GM21786 (cell line): ENCODE measurements around the gene POM121.
"Not testable (repeated sequence)": the region's sequence is repeated elsewhere in the genome, so short reads cannot be mapped to it uniquely, and the experiment has no call there.

ENCODE experiments used
- ATAC-seq: cut with Tn5 transposase; IDR thresholded peaks from one replicate; pipeline ENCODE4 v1.9.1; 2021; ENCODE audit not compliant: unreplicated experiment

POM121 gene

DNA sequence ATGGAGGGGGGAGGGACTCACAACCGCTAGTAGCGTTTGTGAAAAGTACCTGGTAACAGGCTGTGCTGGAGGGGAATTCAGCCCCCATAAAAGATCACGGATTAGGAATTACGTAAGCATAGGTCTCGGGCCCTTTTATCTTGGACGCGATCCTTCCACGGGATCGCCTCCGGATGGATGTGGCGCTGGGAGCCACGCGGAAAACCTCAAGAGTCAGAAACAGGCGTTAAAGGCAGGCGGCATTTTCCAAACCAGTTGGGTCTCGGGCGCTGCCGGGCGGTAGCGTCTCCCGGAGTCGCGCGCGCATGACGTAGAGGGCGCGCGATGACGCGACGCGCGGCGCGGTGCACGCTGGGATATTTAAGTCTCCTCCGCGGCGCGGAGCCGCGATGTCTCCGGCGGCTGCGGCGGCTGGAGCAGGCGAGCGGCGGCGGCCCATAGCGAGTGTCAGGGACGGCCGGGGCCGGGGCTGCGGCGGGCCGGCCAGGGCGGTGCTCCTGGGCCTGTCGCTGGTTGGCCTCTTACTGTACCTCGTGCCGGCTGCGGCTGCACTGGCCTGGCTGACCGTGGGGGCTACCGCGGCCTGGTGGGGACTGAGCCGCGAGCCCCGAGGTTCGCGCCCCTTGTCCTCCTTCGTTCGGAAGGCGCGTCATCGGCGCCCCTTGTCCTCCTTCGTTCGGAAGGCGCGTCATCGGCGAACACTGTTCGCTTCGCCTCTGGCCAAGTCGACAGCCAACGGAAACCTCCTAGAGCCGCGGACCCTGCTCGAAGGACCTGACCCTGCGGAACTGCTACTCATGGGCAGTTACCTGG, at the start of gene POM121:
Gene POM121, plus strand, starts transcription at position 363 of the 813 bp plus-strand sequence. Its CDS starts 27 bp downstream, at position 390.
- ATAC-seq, result peak; percentile 79

- ATAC-seq, result peak; percentile 99
These were observed 45.7 kb upstream of the POM121 start for GRCh38 chr7:72879079-72879736.

DNA sequence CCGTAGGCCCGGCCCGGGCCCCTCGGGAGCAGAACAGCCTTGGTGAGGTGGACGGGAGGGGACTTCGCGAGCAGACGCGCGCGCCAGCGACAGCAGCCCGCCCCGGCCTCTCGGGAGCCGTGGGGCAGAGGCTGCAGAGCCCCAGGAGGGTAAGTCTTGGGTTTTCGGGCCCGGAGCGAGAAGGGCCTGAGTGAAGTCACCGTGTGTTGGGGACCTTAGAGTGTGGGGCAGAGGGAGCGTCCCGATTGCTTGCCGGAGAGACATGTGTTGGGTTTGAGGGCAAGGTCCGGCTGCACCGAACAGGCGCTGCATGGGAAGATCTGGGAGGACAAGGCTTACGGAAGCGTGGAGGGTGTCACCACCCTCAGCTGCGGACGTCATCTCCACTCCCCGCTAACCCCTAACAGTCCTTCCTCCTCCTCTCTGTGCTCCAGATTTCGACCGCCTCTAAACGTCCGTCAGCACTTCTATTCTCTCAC, 45.1 kb upstream of the POM121 start:
- not testable (repeated sequence) for ATAC-seq

GRCh38 chr7:72891750-72892149, 33.1 kb upstream of the POM121 start:
- not testable (repeated sequence) for ATAC-seq

- not testable (repeated sequence) for ATAC-seq
These were observed 20.2 kb upstream of the POM121 start for GRCh38 chr7:72904740-72905139.

GRCh38 chr7:72908422-72908821, 16.5 kb upstream of the POM121 start:
- ATAC-seq, result not testable (repeated sequence)

DNA sequence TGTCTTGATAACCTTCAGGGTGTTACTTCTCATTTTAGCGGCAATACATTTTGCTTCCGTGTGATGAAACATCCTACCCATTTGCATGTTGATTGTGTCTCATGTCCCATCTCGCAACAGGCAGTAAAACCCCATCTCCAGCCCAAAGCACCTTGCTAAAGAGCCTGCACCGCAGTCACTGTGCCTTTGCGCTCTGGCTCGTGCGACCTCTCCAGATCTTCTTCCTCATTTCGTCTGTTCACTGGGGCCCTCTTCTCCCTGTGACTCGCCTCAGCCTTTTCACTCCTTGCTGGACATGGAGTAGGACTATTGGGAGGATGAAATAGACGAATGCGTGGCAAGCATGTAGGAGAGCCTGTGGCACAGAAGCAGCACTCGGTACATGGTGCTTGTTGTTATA, 13.5 kb upstream of the POM121 start:
- ATAC-seq, result not testable (repeated sequence)

GRCh38 chr7:72913750-72914149, 11.1 kb upstream of the POM121 start:
- not testable (repeated sequence) for ATAC-seq

GRCh38 chr7:72914756-72915525, 10.0 kb upstream of the POM121 start:
- ATAC-seq, result peak; percentile 92

DNA sequence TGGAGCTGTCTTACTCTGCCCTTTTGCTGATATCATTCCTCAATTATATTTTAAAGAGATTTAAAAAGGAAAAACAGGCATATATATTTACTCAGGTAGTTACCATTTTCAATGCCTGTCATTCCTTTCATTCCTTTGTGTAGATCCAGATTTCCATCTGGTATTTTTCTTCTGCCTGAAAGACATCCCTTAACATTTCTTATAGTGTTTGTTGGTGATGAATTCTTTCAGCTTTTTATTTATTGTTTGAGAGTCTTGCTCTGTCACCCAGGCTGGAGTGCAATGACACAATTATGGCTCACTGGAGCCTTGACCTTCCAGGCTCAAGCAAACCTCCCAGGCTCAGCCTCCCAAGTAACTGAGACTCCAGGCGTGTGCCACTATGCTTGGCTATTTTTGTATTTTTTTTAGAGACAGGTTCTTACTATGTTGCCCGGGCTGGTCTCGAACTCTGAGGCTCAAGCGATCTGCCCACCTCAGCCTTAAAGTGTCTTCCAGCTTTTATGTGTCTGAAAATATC, 5.6 kb upstream of the POM121 start:
- no peak for ATAC-seq

DNA sequence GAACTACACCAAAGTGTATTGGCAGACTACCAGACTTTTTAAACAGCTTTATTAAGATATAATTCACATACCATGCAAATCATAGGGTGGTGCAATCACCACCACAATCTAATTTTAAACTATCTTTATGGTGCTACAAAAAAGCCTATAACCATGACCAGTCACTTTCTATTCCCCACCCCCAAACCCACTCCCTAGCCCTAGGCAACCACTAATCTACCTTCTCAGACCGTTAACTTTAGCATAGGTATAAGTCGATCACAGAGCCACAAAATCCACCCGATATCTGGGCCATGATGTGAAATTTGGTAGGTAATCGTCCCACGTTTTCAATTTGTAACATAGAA, 536 bp upstream of the POM121 start:
- no peak for ATAC-seq

DNA sequence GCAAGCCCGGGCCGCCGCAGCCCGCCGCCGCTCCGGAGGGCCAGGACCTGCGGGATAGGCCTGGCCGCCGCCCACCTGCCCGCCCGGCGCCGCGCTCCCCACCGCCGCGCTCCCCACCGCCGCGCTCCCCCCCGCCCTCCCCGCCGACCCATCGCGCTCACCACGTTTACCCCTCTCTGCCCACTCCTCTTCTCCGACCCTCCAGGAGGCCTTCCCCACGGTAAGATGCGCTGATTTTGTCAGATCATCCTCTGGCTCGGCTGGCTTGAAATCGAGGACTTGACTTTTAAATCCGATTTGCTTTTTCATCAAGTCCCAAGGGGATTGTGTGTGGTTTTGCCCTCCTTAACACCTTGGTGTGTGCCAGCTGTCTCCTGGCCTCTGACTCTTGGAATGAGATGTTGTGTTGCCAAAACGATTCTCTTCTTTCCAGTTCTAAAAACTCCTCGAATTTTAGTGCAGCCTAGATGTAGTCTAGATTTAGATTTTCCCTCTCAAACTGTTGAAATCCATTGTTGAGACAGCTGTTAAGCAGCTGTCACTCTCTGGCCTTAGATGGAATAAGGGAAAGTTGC, 738 bp downstream of the POM121 start:
- peak; percentile 5 for ATAC-seq

GRCh38 chr7:72927791-72928190, 2.9 kb downstream of the POM121 start:
- ATAC-seq, result not testable (repeated sequence)

- not testable (repeated sequence) for ATAC-seq
These were observed 3.3 kb downstream of the POM121 start for GRCh38 chr7:72928216-72928615.

GRCh38 chr7:72942022-72942705, 17.3 kb downstream of the POM121 start:
- ATAC-seq, result not testable (repeated sequence)

DNA sequence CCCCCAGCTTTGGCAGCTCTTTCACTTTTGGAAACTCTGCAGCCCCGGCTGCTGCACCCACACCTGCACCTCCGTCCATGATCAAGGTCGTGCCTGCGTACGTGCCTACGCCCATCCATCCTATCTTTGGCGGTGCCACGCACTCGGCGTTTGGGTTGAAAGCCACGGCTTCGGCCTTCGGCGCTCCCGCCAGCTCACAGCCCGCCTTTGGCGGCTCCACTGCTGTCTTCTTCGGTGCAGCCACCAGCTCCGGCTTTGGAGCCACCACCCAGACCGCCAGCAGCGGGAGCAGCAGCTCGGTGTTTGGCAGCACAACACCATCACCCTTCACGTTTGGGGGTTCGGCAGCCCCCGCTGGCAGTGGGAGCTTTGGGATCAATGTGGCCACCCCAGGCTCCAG, 18.1 kb downstream of the POM121 start:
- not testable (repeated sequence) for ATAC-seq

GRCh38 chr7:72944937-72945336, 20.0 kb downstream of the POM121 start:
- ATAC-seq, result not testable (repeated sequence)

- not testable (repeated sequence) for ATAC-seq
These were observed 20.7 kb downstream of the POM121 start for GRCh38 chr7:72945597-72945996.

- not testable (repeated sequence) for ATAC-seq
These were observed 21.3 kb downstream of the POM121 start for GRCh38 chr7:72946130-72946745.

- not testable (repeated sequence) for ATAC-seq
These were observed 23.8 kb downstream of the POM121 start for GRCh38 chr7:72948714-72949113.
